Fibroblast of the aortic adventitia (primary cell): ENCODE measurements around the gene PRRX1. TPM values are rescaled to one million over a fixed set of nuclear protein-coding genes. Genes with fewer than 3 reads are reported as not detected.

Source experiments
- DNase-seq: peaks from one replicate; pipeline ENCODE4 v3.0.0-alpha.2; 2010; ENCODE audit warnings: low read depth
- H3K4me3 ChIP-seq: 2 replicates; pipeline ENCODE4 v1.5.1; 2011; ENCODE audit warnings: low read depth, mild to moderate bottlenecking, control low read depth, low read length, moderate library complexity
- total RNA-seq: library from RNA; depleted of rRNA; stranded (reverse); fragments of >200 nt; gene quantifications from 2 replicates; pipeline ENCODE4 v1.2.3, GENCODE V29; 2012; ENCODE audit warnings: low replicate concordance
- TF ChIP-seq, protein P1 (sequence below): IDR thresholded peaks from 2 replicates; pipeline ENCODE4 v1.5.1; 2011; ENCODE audit warnings: mild to moderate bottlenecking, low read length, control low read depth, inconsistent platforms; ENCODE audit not compliant: insufficient read depth

The PRRX1 gene
- total RNA-seq, 1 donor: 679 TPM

- DNase-seq: no peak
- H3K4me3 ChIP-seq: no peak overlapping the region
- TF ChIP-seq, protein P1, sequence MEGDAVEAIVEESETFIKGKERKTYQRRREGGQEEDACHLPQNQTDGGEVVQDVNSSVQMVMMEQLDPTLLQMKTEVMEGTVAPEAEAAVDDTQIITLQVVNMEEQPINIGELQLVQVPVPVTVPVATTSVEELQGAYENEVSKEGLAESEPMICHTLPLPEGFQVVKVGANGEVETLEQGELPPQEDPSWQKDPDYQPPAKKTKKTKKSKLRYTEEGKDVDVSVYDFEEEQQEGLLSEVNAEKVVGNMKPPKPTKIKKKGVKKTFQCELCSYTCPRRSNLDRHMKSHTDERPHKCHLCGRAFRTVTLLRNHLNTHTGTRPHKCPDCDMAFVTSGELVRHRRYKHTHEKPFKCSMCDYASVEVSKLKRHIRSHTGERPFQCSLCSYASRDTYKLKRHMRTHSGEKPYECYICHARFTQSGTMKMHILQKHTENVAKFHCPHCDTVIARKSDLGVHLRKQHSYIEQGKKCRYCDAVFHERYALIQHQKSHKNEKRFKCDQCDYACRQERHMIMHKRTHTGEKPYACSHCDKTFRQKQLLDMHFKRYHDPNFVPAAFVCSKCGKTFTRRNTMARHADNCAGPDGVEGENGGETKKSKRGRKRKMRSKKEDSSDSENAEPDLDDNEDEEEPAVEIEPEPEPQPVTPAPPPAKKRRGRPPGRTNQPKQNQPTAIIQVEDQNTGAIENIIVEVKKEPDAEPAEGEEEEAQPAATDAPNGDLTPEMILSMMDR: no peak
These were observed 22.4 kb downstream of the PRRX1 start for GRCh38 chr1:170686291-170686690.

- no peak overlapping the region for H3K4me3 ChIP-seq
- DNase-seq: no peak
- TF ChIP-seq, protein P1: no peak
These were observed 23.7 kb downstream of the PRRX1 start for GRCh38 chr1:170687621-170688020.

GRCh38 chr1:170691258-170691657 lies 27.3 kb downstream of the PRRX1 start:
- H3K4me3 ChIP-seq: no peak overlapping the region
- DNase-seq: no peak
- TF ChIP-seq, protein P1: no peak

DNA sequence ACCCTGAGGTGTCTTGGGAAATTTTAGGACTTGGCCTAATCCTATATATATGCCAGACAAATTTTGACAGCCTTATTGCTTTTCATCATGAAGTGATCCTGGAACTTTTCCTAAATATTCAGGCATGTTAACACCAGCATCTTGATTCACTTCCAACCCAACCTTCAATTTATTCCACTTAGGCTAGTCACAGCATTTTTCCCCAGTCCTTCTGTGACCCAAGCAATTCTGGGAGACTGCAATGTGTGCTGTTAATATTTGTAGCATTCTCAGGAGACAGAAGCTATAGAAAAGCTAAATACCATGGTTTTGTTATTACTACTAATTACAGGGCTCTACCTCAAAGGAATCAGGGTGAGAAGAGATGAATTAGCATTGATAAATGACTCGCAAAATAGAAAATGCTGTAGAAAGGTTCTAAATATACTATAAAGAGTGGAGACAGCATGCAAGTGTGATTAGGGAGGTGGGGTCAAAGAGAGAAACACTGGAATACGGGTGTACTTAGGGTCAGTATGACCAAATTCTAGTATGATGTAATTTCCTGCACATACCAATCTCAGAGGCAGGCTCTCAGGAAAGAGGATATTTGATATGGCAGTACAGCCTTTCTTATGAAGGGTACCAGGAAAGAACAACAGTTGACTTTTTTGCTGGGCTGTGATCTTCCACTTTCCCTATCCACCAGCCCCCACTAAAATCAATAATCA lies 29.1 kb downstream of the PRRX1 start:
- peak; percentile 88 for DNase-seq
- no peak overlapping the region for H3K4me3 ChIP-seq
- TF ChIP-seq, protein P1: no peak

DNA sequence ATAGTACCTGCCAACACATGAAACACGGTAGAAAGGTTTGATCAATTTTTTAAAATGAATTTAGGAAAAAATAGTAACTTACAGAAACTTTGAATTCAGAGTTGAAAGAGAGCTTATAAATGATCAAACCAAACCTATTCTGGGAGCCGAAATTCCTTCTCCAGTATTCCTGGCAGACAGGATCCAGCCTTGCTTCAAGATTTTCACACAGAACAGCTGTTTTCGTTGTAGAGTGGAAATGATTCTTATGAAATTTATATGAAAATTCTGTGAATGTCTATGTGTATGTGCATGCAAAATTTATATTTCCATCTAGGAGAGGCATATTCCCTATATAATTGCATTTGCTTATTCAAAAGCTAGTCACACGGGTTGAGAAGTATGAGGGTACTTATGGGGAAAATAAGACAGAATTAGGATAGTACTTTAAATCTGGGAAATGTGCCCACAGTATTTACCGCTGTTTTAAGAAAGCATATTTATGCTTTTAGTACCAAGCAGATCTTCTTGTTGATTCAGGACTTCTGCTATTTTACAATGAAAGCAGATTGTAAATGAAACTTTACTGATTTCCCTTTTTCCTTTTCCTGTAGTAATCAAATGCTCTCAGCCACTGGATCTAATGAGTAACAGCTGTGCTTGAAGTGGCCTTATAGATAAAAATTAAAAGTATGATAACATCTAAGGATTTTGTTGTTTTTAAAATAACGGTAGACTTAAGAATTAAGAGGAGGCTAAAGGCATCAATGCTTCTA lies 30.4 kb downstream of the PRRX1 start:
- H3K4me3 ChIP-seq: no peak overlapping the region
- DNase-seq: peak; percentile 62

DNA sequence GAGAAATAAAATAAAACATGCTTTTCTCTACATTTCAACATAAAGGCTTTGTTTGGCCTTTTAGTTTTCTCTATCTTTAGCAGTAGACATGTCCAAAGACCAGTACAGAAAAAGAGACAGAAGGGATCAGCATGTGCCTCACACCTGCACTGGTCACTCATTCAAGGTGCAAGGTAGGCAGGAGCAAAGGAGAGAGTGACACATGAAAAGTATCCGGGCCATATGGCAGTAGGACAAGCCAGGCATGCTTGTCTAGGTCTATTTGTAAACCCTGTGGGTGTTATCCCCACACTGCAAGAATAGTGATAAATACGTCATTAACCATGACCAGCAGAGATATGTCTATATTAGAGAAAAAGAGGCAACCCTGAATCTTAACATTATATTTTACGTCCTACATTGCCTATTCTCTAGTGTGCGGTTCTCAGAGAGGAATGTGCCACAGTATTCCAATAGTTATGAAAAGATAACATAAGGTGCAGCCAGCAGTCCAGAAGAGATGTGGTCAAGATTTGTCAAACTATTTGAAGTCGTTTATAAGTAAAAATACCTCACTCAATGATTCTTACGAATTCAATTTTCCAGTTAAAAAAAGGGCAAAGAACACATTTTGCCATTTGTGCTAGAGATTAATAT lies 32.1 kb downstream of the PRRX1 start:
- H3K4me3 ChIP-seq: no peak overlapping the region
- TF ChIP-seq, protein P1: no peak
- peak; percentile 61 for DNase-seq

More for the DNA sequence above, 30.4 kb downstream of the PRRX1 start:
- TF ChIP-seq, protein P1: no peak
